ENCODE results near the gene TTLL13. TPM values are rescaled to one million over a fixed set of nuclear protein-coding genes. Genes with fewer than 3 reads are reported as not detected.

Gene TTLL13
- total and polyA plus RNA-seq, 9 of the 15 experiments (the other 6 are each of a cell fraction or from before 2014, with no cell fraction given), result 0.05 to 0.24 (median 0.11) TPM; not detected in 1

DNA sequence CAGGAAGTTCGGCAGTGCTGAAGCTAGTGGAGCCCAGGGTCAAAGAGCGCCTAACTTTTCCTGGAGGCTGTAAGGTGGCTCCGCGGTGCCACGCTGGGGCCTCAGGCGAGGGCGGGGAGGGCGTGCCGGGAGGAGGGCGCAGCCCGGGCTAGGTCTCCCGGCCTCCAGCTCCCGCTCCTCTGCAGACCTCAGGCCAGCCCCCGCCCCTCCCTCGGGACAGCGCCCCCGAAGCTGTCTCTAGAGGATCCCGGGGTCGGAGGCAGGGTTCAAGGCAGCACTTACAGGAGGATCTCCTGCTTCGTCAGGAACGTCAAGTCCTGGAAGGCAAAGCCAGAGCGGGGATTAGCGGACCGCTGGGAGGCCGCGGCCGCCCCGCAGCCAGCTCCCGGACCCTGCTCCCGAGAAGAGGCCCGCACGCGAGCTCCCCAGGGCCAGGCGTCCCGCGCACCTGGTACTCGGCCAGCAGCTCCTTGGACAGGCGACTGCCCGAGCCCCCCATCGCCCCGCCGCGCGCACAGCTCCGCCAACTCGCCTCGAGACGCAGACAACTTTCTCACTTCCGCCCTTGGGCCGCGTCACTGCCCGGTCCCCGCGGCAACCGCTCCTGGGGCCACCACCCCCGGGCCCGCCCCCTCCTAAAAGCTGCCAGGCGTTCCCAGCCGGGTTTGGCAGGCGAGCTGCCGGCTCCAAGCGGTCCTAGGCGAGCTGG is 15.8 kb upstream of the TTLL13 start, which contains the start of gene CIB1 (continued):
- TF ChIP-seq ZNF551 (CRISPR knock-in tag; IDR thresholded peaks at IDR 0.05) (no peak), ZFX (CRISPR knock-in tag; IDR thresholded peaks at IDR 0.05) (peak; percentile 80), HMG20A (CRISPR knock-in tag; conservative IDR thresholded peaks at IDR 0.05) (no peak), ZNF764 (CRISPR knock-in tag; IDR thresholded peaks at IDR 0.05; ENCODE audit: low read depth) (no peak), ATF3 (IDR thresholded peaks at IDR 0.05) (no peak), ATF3 (CRISPR knock-in tag; conservative IDR thresholded peaks at IDR 0.05) (no peak), NFIC (IDR thresholded peaks at IDR 0.05) (peak; percentile 28), TAL1 (IDR thresholded peaks at IDR 0.05) (no peak), RERE (CRISPR knock-in tag; IDR thresholded peaks at IDR 0.05; ENCODE audit: borderline replicate concordance) (no peak), NFATC3 (IDR thresholded peaks at IDR 0.05) (peak; percentile 98), ZFP36 (IDR thresholded peaks at IDR 0.05; ENCODE audit: low read depth, low read length, partially characterized antibody) (peak; percentile 81), ZKSCAN8 (CRISPR knock-in tag; IDR thresholded peaks at IDR 0.05) (no peak), ZSCAN29 (IDR thresholded peaks at IDR 0.05) (no peak), ZNF518B (CRISPR knock-in tag; IDR thresholded peaks at IDR 0.05) (no peak)
- TF ChIP-seq, protein P1, sequence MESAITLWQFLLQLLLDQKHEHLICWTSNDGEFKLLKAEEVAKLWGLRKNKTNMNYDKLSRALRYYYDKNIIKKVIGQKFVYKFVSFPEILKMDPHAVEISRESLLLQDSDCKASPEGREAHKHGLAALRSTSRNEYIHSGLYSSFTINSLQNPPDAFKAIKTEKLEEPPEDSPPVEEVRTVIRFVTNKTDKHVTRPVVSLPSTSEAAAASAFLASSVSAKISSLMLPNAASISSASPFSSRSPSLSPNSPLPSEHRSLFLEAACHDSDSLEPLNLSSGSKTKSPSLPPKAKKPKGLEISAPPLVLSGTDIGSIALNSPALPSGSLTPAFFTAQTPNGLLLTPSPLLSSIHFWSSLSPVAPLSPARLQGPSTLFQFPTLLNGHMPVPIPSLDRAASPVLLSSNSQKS (CRISPR knock-in tag; IDR thresholded peaks at IDR 0.05), result no peak
- TF ChIP-seq, protein P2, sequence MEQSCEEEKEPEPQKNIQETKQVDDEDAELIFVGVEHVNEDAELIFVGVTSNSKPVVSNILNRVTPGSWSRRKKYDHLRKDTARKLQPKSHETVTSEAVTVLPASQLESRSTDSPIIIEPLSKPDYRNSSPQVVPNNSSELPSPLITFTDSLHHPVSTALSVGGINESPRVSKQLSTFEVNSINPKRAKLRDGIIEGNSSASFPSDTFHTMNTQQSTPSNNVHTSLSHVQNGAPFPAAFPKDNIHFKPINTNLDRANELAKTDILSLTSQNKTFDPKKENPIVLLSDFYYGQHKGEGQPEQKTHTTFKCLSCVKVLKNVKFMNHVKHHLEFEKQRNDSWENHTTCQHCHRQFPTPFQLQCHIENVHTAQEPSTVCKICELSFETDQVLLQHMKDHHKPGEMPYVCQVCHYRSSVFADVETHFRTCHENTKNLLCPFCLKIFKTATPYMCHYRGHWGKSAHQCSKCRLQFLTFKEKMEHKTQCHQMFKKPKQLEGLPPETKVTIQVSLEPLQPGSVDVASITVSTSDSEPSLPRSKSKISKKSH (CRISPR knock-in tag; IDR thresholded peaks at IDR 0.05), result no peak

Measured in K562 (cell line).